Measurements from ENCODE around the gene SLC30A1.
"Not testable (repeated sequence)": the region's sequence is repeated elsewhere in the genome, so short reads cannot be mapped to it uniquely, and the experiment has no call there.

The SLC30A1 gene, protein sequence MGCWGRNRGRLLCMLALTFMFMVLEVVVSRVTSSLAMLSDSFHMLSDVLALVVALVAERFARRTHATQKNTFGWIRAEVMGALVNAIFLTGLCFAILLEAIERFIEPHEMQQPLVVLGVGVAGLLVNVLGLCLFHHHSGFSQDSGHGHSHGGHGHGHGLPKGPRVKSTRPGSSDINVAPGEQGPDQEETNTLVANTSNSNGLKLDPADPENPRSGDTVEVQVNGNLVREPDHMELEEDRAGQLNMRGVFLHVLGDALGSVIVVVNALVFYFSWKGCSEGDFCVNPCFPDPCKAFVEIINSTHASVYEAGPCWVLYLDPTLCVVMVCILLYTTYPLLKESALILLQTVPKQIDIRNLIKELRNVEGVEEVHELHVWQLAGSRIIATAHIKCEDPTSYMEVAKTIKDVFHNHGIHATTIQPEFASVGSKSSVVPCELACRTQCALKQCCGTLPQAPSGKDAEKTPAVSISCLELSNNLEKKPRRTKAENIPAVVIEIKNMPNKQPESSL

DNA sequence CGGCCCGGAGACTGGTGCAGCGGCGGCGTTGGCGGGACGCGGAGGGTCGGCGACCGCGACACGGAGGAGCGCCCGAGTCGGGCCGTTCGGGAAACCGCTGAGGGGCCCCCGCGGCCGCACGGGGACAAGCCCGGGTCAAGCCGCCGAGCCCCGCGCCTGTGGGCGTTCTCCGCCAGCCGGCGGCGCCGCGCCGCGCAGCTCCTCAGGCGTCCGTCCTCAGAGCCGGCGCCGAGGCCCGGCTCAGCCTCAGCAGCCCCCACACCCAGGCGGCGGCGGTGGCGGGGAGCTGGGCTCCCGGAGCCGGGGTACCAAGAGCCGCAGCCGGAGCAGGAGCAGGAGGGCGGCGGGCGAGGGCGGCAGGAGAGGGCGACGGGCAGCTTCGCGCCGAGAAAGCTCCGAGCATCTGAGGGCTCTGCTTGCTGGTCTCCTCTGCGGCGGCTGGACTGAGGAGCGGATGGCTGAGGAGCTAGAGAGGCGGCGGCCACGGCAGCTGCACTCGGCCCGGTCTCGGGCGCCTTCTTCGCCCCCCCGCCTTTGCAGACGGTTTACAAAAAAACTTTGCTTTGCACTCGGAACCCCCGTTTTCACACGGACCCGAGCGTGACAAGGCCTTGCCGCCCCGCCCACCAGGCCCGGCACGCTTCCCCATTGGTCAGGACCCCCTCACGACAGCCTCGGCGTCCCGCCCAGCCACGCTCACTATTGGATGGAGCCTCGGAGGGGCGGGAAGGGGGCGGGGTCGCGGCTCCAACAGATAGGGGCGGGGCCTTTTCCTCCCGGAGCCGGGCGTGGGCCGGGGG is at the start of gene SLC30A1:
TSS of gene SLC30A1 (minus strand) at position 522 of the 800 bp plus-strand sequence. CDS start 549 bp downstream, outside the sequence.
- peak; percentile 100 for DNase-seq (ENCODE audit: low spot score)

DNA sequence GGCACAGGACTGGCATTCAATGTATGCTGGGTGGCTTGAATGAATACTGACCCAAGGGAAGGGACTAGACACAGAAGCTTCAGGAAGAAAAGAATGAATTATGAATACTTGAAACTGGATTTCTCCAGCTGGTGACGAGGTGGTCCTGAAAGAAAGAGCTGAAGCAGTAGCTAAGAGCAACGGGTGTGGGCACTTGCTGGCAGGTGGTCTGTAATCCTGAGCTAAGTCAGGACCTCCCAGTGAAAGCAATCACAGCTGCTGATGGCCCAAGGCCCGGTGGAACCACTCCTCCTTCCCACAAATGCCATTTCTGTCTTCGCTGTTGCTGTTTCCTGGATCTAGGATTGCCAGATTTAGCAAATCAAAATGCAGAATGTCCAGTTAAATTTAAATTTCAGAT is 49.5 kb upstream of the SLC30A1 start:
- DNase-seq (ENCODE audit: low spot score), result no peak

- DNase-seq (ENCODE audit: low spot score), result no peak
Observed at GRCh38 chr1:211627259-211627658, 48.3 kb upstream of the SLC30A1 start.

DNA sequence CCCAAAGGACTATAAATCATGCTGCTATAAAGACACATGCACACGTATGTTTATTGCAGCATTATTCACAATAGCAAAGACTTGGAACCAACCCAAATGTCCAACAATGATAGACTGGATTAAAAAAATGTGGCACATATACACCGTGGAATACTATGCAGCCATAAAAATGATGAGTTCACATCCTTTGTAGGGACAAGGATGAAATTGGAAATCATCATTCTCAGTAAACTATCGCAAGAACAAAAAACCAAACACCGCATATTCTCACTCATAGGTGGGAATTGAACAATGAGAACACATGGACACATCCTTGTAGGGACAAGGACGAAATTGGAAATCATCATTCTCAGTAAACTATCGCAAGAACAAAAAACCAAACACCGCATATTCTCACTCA is 46.9 kb upstream of the SLC30A1 start:
- DNase-seq (ENCODE audit: low spot score), result not testable (repeated sequence)

GRCh38 chr1:211625040-211625439 is 46.1 kb upstream of the SLC30A1 start:
- DNase-seq (ENCODE audit: low spot score), result peak; percentile 62

DNA sequence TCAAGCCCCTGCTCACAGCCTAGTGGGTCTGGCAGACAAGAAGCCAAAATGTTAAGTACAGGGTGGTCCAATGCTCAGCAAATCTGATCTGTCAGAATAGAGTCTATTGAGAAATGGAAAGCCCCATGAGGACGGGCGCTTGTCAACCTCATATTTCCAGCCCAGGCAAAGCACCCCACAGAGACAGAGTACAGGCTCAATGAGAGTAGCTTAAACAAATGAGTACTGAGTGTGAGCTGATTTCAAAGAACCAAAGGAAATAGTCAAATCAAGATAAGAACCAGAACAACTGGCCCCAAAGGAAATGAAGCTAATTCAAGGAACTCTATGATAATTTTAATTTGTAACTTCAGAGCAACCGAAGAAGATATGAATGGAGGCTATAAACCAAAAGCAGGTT is 44.6 kb upstream of the SLC30A1 start:
- DNase-seq (ENCODE audit: low spot score), result no peak

- DNase-seq (ENCODE audit: low spot score), result no peak
Observed at GRCh38 chr1:211621447-211622198, 42.7 kb upstream of the SLC30A1 start.

- no peak for DNase-seq (ENCODE audit: low spot score)
Observed at GRCh38 chr1:211620097-211620496, 41.1 kb upstream of the SLC30A1 start.

DNA sequence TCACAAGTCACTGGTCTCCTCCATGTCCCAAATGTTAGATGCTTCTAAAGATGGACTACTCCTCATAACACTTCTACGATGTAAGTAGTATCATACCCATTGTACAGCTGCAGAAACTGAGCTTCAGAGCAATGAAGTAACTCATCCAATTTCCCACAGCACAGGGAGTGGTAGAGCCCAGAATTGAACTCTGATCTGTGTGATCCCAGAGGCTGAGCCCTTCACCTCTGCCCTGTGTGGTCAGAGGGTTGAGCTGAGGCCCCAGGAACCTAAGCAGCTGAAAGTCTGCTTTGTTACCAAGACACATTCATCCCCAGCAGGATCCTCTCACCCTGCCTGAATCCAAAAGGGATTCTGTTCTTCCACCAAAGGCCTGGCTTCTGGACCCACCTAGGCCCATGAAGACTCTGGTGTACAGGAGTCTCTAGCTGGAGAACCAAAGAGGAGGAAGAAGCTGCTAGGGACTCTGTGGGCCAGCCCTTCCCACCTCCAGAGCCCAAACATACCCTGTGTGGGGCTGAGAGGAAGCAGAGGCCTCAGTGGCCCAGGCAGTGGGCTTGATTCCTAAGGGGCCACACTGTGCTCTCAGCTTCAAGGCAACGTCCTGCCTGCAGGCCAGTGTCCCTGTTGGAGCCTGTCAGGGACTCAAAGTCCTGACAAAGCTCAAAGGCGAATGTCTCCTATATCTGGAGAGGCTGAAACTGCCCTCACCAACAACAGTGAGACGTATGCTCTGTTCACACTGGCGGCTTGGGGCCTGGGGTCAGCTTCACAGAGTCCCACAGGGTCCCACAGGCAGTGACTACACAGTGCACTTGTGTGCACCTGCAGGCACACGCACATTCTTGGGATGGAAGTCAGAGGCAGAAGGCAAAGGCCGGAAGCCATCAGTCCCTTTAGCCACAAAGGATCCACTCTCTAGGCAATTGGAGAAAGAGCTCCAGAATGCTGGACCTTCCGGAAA is 40.4 kb upstream of the SLC30A1 start:
- DNase-seq (ENCODE audit: low spot score), result no peak

DNA sequence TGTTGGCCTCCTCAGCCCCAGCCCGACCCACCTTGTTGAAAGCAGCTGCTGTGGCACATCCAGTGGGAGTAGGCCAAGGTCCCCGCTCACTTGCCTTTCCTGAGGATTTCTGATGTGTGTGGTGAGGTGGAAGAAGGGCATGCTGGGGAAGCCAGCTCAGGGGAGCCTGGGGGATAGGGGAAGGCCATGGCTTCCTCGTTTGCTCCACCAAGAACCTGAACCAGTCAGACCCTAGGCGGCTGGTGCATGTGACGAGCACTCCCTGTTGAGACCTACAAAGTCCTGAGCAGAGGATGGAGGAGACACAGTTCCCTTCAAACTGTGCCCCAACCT is 38.0 kb upstream of the SLC30A1 start:
- DNase-seq (ENCODE audit: low spot score), result no peak

DNA sequence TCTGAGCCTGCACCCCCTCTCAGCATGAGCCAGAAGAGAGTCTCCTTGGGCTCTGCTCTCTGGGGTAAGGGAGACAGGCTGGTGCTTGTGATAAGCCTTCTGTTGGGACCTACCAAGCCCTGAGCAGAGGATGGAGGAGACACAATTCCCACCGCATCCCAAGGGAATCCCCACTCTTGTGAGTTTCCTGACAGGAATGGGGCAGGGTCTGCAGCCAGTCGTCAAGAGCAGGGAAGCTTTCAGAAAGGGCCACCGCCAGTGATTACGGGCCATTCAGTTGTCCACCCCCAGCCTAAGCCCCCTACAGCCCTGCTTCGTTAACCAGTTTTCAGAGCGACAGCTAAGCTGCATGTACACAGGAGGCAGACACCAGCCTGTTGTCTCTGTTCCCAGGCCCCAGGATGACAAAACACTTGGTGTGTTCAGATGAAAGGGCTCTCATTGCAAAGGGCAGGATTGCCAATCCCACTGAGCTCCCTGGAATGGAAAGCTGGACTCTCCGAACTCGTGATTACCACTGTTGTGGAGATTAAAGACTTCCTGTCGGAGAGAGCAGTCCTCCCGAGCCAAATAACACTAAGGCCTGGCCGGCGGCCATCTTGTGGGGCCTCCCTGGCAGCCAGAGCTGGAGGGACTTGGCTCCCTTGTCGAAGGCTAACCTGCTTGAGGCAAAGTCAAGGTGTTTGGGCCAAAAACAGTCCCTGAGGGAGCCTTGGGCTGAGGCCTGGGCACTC is 37.4 kb upstream of the SLC30A1 start:
- no peak for DNase-seq (ENCODE audit: low spot score)

GRCh38 chr1:211614615-211615014 is 35.7 kb upstream of the SLC30A1 start:
- DNase-seq (ENCODE audit: low spot score), result no peak

DNA sequence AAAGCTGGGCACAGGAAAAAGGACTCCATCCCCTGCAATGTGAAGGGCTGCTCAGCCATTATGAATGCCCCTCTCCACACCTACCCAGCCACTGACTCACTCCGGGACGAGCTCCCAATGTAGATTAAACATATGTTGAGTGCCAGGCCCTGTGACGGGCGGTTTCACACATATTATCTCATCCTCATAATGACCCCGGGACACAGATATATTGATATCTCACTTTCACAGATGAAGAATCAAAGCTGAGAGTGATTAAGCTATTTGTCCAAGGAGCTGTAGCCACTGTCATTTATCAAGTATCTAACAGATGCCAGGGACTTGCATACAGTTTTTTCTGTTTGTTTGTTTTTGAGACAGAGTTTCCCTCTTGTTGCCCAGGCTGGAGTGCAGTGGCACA is 35.0 kb upstream of the SLC30A1 start:
- no peak for DNase-seq (ENCODE audit: low spot score)

GRCh38 chr1:211613108-211613947 is 34.4 kb upstream of the SLC30A1 start:
- no peak for DNase-seq (ENCODE audit: low spot score)

GRCh38 chr1:211612786-211613107 is 33.8 kb upstream of the SLC30A1 start:
- DNase-seq (ENCODE audit: low spot score), result no peak

GRCh38 chr1:211611818-211612217 is 32.9 kb upstream of the SLC30A1 start:
- no peak for DNase-seq (ENCODE audit: low spot score)

DNA sequence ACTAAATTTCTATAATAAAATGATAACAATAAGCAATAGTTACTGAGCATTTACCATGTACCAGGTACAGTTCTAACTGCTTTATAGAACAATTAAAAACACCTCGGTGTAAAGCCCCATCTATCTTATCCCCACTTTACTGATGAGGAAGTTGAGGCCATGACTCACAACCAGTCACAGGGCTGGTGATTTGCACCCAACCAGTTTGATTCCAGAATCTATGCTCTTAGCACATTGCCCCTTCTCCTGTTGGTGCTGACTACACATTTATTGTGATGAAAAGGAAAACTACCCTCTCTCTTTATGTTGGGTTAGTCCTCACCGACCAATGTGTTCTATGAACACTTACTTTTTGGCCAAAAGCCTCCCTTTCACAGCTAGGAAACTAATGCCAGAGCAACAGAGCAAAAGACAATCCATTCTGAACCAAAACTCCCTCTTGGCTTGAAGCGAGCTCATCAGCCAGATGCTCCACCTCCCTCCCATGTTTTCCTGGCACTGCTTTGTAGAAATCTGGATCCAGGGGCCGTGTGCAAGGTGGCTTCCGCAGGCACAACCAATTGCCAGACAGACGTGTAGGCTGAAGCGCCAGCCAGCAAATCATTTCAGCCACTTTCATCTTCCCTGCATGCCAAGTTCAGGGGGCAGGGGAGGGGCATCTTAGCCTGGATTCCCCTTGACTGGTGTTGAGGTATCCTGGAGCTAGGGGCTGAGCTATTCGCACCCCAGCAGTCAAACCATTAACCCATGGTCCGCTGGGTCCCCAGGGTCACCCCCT is 32.0 kb upstream of the SLC30A1 start:
- DNase-seq (ENCODE audit: low spot score), result no peak

GRCh38 chr1:211609120-211610024 is 30.4 kb upstream of the SLC30A1 start:
- no peak for DNase-seq (ENCODE audit: low spot score)

Measured in D341Med (cell line).